WTC11 (cell line): ENCODE data around the gene RNF7.

Source experiments
- CREB1 ChIP-seq: sonication (generic); formaldehyde crosslinking; IDR thresholded peaks from 2 replicates; pipeline ENCODE4 v1.8.0; 2023; ENCODE audit warnings: mild to moderate bottlenecking, missing genetic modification reagents
- CTCF ChIP-seq: fragments of 200-600 bp; IDR thresholded peaks from 2 replicates; pipeline ENCODE4 v1.8.0; 2022; ENCODE audit warnings: antibody characterized with exemption
- KAT7 ChIP-seq: sonication (generic); formaldehyde crosslinking; IDR thresholded peaks from 2 replicates; pipeline ENCODE4 v1.8.1; 2023; ENCODE audit warnings: missing genetic modification reagents, mild to moderate bottlenecking, borderline replicate concordance
- NR3C1 ChIP-seq: sonication (generic); formaldehyde crosslinking; conservative IDR thresholded peaks from 2 replicates; pipeline ENCODE4 v1.8.1; 2023; ENCODE audit warnings: low read depth, mild to moderate bottlenecking, missing genetic modification reagents
- ZBTB21 ChIP-seq: sonication (generic); formaldehyde crosslinking; IDR thresholded peaks from 2 replicates; pipeline ENCODE4 v1.8.1; 2023; ENCODE audit warnings: mild to moderate bottlenecking, missing genetic modification reagents, borderline replicate concordance
- ZNF263 ChIP-seq: sonication (generic); formaldehyde crosslinking; IDR thresholded peaks from 2 replicates; pipeline ENCODE4 v1.8.1; 2022; ENCODE audit warnings: low read depth, mild to moderate bottlenecking, moderate library complexity, missing genetic modification reagents

- no peak for TF ChIP-seq ZNF263 (CRISPR knock-in tag)
- no peak for TF ChIP-seq CTCF
- TF ChIP-seq ZBTB21 (CRISPR knock-in tag), result no peak
- TF ChIP-seq KAT7 (CRISPR knock-in tag), result no peak
- TF ChIP-seq CREB1 (CRISPR knock-in tag), result no peak
- no peak for TF ChIP-seq NR3C1 (CRISPR knock-in tag)
Measured at GRCh38 chr3:141708367-141708766, 29.7 kb upstream of the RNF7 start.
